GM12878 (cell line): Measurements from ENCODE around the gene ANP32B. TPM values are rescaled to one million over a fixed set of nuclear protein-coding genes. Genes with fewer than 3 reads are reported as not detected.

Source experiments
- ATAC-seq: fragments of 200-7000 bp; cut with Tn5 transposase; 3 replicates; pipeline ENCODE4 v1.9.1; 2020; ENCODE audit warnings: mild to moderate bottlenecking, moderate library complexity
- BruUV-seq: library from RNA; stranded (reverse); fragments of 400-500 nt; replicated peaks from 2 replicates; lab custom pipeline; 2021; lab: Mats Ljungman, UMichigan
- CTCF ChIA-PET: fragments of 300-600 bp; sonication (Branson Sonifier 250); formaldehyde crosslinking; extraction: SDS; loops from one replicate; lab custom pipeline; 2021; ENCODE audit warnings: inconsistent platforms; lab: Yijun Ruan, JAX
- POLR2A ChIA-PET: fragments of 350-600 bp; formaldehyde crosslinking; extraction: SDS; loops from one replicate; lab custom pipeline; 2021; ENCODE audit warnings: inconsistent platforms; lab: Charles Lee
- RAD21 ChIA-PET: fragments of 300-600 bp; sonication (Branson Sonifier 250); formaldehyde crosslinking; loops from one replicate; lab custom pipeline; 2023; ENCODE audit warnings: antibody characterized with exemption; ENCODE audit not compliant: unreplicated experiment; lab: Charles Lee
- SMC1A ChIA-PET: fragments of 300-600 bp; sonication (Branson Sonifier 250); formaldehyde crosslinking; loops from one replicate; lab custom pipeline; 2023; ENCODE audit not compliant: unreplicated experiment, uncharacterized antibody; lab: Charles Lee
- DNase-seq: peaks from one replicate; pipeline ENCODE4 v3.0.0-alpha.2; 2011; ENCODE audit warnings: low read depth, low spot score
- FAIRE-seq: peaks from 3 replicates; lab custom pipeline; 2011; peaks lifted over from hg19 to GRCh38; lab: Jason Lieb, UNC
- H2AFZ ChIP-seq: 2 replicates; pipeline ENCODE4 v1.6.0; 2011; ENCODE audit warnings: low read depth, low read length, control low read depth; ENCODE audit not compliant: control insufficient read depth
- H3K27ac ChIP-seq: 2 replicates; pipeline ENCODE4 v1.5.1; 2011; ENCODE audit warnings: control low read depth; ENCODE audit not compliant: control insufficient read depth, insufficient read depth
- H3K27me3 ChIP-seq, 2 experiments: replicated peaks in 1 of 2; 2 replicates each; pipeline versions ENCODE4 v1.6.0 to v1.6.1; 2011; ENCODE audit warnings: low read length in 1 of 2; ENCODE audit not compliant: control insufficient read depth in 2 of 2, insufficient read depth in 2 of 2
- H3K36me3 ChIP-seq, 2 experiments: 2 replicates each; pipeline ENCODE4 v1.5.1; 2011; ENCODE audit warnings: low read length in 1 of 2; ENCODE audit not compliant: control insufficient read depth in 2 of 2, insufficient read depth in 2 of 2
- H3K4me1 ChIP-seq: 2 replicates; pipeline ENCODE4 v1.6.1; 2011; ENCODE audit warnings: mild to moderate bottlenecking, low read length, moderate library complexity, mixed read lengths; ENCODE audit not compliant: control insufficient read depth, insufficient read depth
- H3K4me2 ChIP-seq: 2 replicates; pipeline ENCODE4 v1.6.0; 2011; ENCODE audit warnings: control low read depth; ENCODE audit not compliant: control insufficient read depth, insufficient read depth
- H3K4me3 ChIP-seq: fragments of 200-600 bp; sonication (generic); 2 replicates; pipeline ENCODE4 v1.5.1; 2016
- H3K79me2 ChIP-seq: 2 replicates; pipeline ENCODE4 v1.6.0; 2011; ENCODE audit warnings: low read length; ENCODE audit not compliant: control insufficient read depth, insufficient read depth
- H3K9ac ChIP-seq: 2 replicates; pipeline ENCODE4 v1.8.0; 2011; ENCODE audit warnings: low read length, control low read depth, mixed read lengths; ENCODE audit not compliant: control insufficient read depth, insufficient read depth
- H3K9me3 ChIP-seq: replicated peaks from 3 replicates; pipeline ENCODE4 v1.5.1; 2011; ENCODE audit warnings: mild to moderate bottlenecking, low read length; ENCODE audit not compliant: control insufficient read depth, insufficient read depth
- H4K20me1 ChIP-seq: 2 replicates; pipeline ENCODE4 v1.6.0; 2011; ENCODE audit not compliant: control insufficient read depth, insufficient read depth
- CEBPZ ChIP-seq: fragments of 150-350 bp; IDR thresholded peaks from 2 replicates; pipeline ENCODE4 v1.6.1; 2016; ENCODE audit warnings: low read depth, low read length
- CHD1 ChIP-seq: IDR thresholded peaks from 2 replicates; pipeline ENCODE4 v1.6.1; 2012; ENCODE audit warnings: low read depth, low read length, improper control_type of control experiment
- CUX1 ChIP-seq: IDR thresholded peaks from 2 replicates; pipeline ENCODE4 v1.6.1; 2012; ENCODE audit warnings: improper control_type of control experiment, low read depth, low read length; ENCODE audit not compliant: insufficient replicate concordance
- MAX ChIP-seq: IDR thresholded peaks from 2 replicates; pipeline ENCODE4 v1.6.1; 2012; ENCODE audit warnings: low read depth, low read length, improper control_type of control experiment
- POLR2A ChIP-seq: IDR thresholded peaks from 2 replicates; pipeline ENCODE4 v1.6.1; 2011; ENCODE audit warnings: low read depth, mild to moderate bottlenecking, low read length
- RCOR1 ChIP-seq: conservative IDR thresholded peaks from 2 replicates; pipeline ENCODE4 v1.6.1; 2012; ENCODE audit warnings: low read depth, low read length, improper control_type of control experiment
- RFX5 ChIP-seq: IDR thresholded peaks from 2 replicates; pipeline ENCODE4 v1.6.1; 2011; ENCODE audit warnings: low read depth, low read length, improper control_type of control experiment
- STAT1 ChIP-seq: fragments of 450-650 bp; conservative IDR thresholded peaks from 2 replicates; pipeline ENCODE4 v1.6.1; 2014; ENCODE audit warnings: antibody characterized with exemption, mild to moderate bottlenecking
- TBL1XR1 ChIP-seq: IDR thresholded peaks from 2 replicates; pipeline ENCODE4 v1.6.1; 2012; ENCODE audit warnings: low read depth, low read length, improper control_type of control experiment
- ZBTB4 ChIP-seq: fragments of 450-650 bp; formaldehyde crosslinking; IDR thresholded peaks from 2 replicates; pipeline ENCODE4 v1.4.0; 2022; ENCODE audit warnings: mild to moderate bottlenecking, moderate library complexity
- ZNF622 ChIP-seq: fragments of 450-650 bp; IDR thresholded peaks from 2 replicates; pipeline ENCODE4 v1.6.1; 2017; ENCODE audit warnings: mild to moderate bottlenecking, inconsistent platforms
- WGBS: methylation state at CpG from one replicate; pipeline ENCODE4 v1.1.6; 2016; ENCODE audit warnings: low lambda C conversion rate; ENCODE audit not compliant: insufficient replicate concordance, insufficient coverage; ENCODE audit errors: missing lambda C conversion rate; 5-methylcytosine and 5-hydroxymethylcytosine counted together
- in situ Hi-C: fragments of 300-500 bp; cut with MboI; formaldehyde crosslinking; loops from 9 replicates; pipeline ENCODE4 v1.14.3; 2018; ENCODE audit warnings: mixed read lengths
- intact Hi-C: fragments of 100-400 bp; cut with micrococcal nuclease; formaldehyde crosslinking; loops from one replicate; pipeline ENCODE4 v1.14.2; 2022; ENCODE audit not compliant: unreplicated experiment
- polyA plus RNA-seq, 11 experiments: library from polyadenylated mRNA; depleted of rRNA in 4 of 11; unstranded in 6 of 11; stranded (reverse) in 5 of 11; fragments of >200 nt; fragmentation: Nextera tagmentation in 4 of 11; fragmentation: Illumina TruSeq in 1 of 11; extraction: Ambion mirVana in 4 of 11; extraction: Trizol in 1 of 11; gene quantifications; 1 replicate in 1 of 11; 2 replicates in 10 of 11; pipeline versions ENCODE4 v1.2.1 to v1.2.3, GENCODE V29; 2011 to 2016; ENCODE audit warnings: inconsistent platforms in 2 of 11, missing spikeins in 2 of 11, low read depth in 1 of 11
- total RNA-seq, 4 experiments: library from RNA; depleted of rRNA in 3 of 4; stranded (reverse); fragments of >200 nt in 3 of 4; fragmentation: Illumina TruSeq in 1 of 4; extraction: Trizol in 1 of 4; gene quantifications; 2 replicates each; pipeline versions ENCODE4 v1.2.1 to v1.2.3, GENCODE V29; 2013 to 2021

The ANP32B gene
- total and polyA plus RNA-seq, 10 of the 15 experiments (the other 5 are each of a cell fraction or from before 2014, with no cell fraction given) = 24.5 to 419 (median 171) TPM

GRCh38 chr9:97934321-97935115, 48.6 kb upstream of the ANP32B start:
- Histone ChIP-seq H3K9me3 (no peaks in the 10 kb centered on the region), H3K4me1 (peaks cover 7% of the 10 kb centered on the region; the same call in 1 of the 2 replicates), H3K9ac (no peak overlapping the region), H4K20me1 (no peaks in the 10 kb centered on the region), H3K36me3 (no peaks in the 10 kb centered on the region), H3K4me2 (no peak overlapping the region), H2AFZ (no peak overlapping the region), H3K27me3 (no peaks in the 10 kb centered on the region), H3K79me2 (no peaks in the 10 kb centered on the region), H3K4me3 (no peak overlapping the region), H3K27ac (no peak overlapping the region)
- ChIA-PET POLR2A (no interaction called here), RAD21 (no interaction called here), SMC1A (interaction anchor here (1.1 to 2.3 kb wide), 2 partner anchors 11 to 47 kb away, joined by 3 to 9 read pairs; no protein-coding TSS in a partner anchor), CTCF (interaction anchor here (1.0 to 3.0 kb wide), 3 partner anchors 9 to 34 kb away, joined by 3 to 21 read pairs (median 3); partner anchors contain the start of gene TRMO)
- intact Hi-C loops (no loop called here), in situ Hi-C loops (no loop called here)
- 31% methylated on average over 6 of the region's 6 CpGs for WGBS
- DNase-seq = no peak
- FAIRE-seq = no peak
- ATAC-seq = 0 out of 3 replicates have a peak, but pooled peaks have one; percentile 16
- no TSS peak for BruUV-seq
- TF ChIP-seq CUX1 (no peak), CHD1 (no peak), ZNF622 (no peak), RFX5 (no peak), TBL1XR1 (no peak), POLR2A (no peak), STAT1 (no peak), ZBTB4 (CRISPR knock-in tag) (no peak), CEBPZ (no peak), RCOR1 (no peak), MAX (no peak)
